ES-I3 (cell line): ENCODE data around the gene UBE2B.
"Not testable (repeated sequence)": the region's sequence is repeated elsewhere in the genome, so short reads cannot be mapped to it uniquely, and the experiment has no call there.

Experiments used
- H3K36me3 ChIP-seq: 2 replicates; pipeline ENCODE4 v1.6.1; 2013; ENCODE audit warnings: mild to moderate bottlenecking, low read length, control low read depth, moderate library complexity; ENCODE audit not compliant: insufficient read depth
- H3K4me1 ChIP-seq: 2 replicates; pipeline ENCODE4 v1.6.1; 2013; ENCODE audit warnings: mild to moderate bottlenecking, control low read depth, low read length; ENCODE audit not compliant: insufficient read depth
- H3K9ac ChIP-seq: 2 replicates; pipeline ENCODE4 v1.6.1; 2013; ENCODE audit warnings: low read depth, mild to moderate bottlenecking, low read length, moderate library complexity
- H3K9me3 ChIP-seq: 2 replicates; pipeline ENCODE4 v1.6.1; 2013; ENCODE audit warnings: mild to moderate bottlenecking, low read length, moderate library complexity; ENCODE audit not compliant: control insufficient read depth, insufficient read depth

UBE2B gene

DNA sequence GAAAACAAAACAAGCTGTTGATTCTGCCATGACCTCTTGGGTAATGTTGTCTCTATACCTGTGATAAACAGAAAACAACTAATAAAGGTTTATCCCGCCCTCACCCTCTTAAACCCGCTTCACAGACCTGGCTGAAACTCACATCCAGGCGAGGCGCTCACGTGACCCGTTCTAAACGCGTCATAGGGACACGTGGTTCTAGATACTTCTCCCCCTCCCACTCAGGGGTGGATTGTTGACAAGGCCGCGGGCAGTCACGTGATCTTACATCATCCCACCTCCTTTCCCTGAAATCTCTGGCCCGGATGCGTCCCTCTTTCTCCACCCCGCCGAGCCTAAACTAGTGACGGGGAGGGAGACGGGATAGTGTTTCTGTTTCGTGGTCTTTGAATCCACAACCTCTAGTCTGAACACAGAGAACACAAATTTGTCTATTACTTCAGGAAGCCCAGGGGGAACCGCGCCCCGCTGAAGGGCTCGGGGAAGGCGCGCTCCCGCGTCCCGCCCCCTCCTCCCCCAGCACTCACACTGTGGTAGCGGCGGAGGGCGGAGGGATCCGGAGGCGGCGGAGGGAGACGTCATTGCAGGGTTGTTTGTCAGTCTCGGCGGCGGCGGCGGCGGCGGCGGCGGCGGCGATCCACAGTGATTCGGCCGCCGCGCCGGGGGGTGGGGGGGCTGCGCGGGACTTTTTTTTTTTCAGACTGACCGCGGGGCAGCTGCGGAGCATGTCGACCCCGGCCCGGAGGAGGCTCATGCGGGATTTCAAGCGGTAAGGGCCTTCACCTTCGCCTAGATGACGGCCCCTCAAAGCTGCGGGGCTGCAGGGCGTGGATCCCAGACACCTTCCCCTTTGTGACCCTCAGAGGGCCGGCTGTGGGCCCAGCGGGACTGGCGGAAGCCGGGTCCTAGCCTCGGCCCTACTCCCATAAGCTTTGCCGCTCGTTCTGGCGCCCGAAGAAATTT is at the start of gene UBE2B:
Gene UBE2B, plus strand, starts transcription at position 699 of the 963 bp plus-strand sequence. Its CDS starts 27 bp downstream, at position 726.
- H3K4me1 ChIP-seq: peaks cover 6% of the 10 kb centered on the region; the same call in 1 of the 2 replicates
- no peaks in the 10 kb centered on the region for H3K9me3 ChIP-seq
- peak within 1 kb of the TSS; percentile 88 for H3K9ac ChIP-seq
- H3K36me3 ChIP-seq: no peaks in the 10 kb centered on the region; the same call in 1 of the 2 replicates

DNA sequence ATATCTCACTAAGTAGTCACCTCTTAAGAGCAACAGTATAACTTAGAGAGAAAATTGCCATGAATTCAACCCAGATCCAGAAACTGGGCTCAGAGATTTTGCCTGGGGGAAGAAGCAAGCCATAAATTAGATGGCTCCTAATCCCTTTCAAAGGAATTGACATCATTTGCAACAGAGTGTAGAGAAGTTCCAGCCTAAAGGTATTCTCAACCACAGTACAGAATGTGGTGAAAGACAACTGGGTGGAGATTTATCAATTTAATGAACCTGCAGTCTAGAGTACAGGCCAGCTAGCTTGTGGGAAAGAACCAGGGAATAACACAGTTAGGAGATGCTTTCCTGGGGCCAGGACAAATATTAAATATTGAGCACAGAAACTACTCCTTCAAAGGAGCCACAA is 44.0 kb upstream of the UBE2B start:
- peaks cover 5% of the 10 kb centered on the region; the same call in 1 of the 2 replicates for H3K9me3 ChIP-seq
- H3K36me3 ChIP-seq: no peaks in the 10 kb centered on the region; the same call in 1 of the 2 replicates
- H3K4me1 ChIP-seq: no peaks in the 10 kb centered on the region
- no peak overlapping the region for H3K9ac ChIP-seq

DNA sequence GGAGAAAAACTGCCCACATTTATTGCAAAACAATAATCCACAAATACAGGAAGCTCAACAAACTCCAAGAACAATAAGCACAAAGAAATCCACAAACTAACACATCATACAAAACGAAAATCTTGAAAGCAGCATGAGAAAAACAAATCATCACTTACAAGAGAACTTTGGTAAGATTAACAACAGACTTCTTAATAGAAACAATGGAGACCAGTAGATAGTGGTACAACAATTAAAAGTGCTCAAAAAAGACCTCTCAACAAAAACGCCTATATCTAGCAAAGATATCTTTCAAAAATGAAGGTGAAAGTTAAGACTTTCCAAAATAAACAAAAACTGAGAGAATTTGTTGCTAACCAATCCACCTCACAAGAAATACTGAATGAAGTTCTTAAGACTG is 42.8 kb upstream of the UBE2B start:
- H3K4me1 ChIP-seq: no peaks in the 10 kb centered on the region
- H3K9me3 ChIP-seq: peaks cover 5% of the 10 kb centered on the region; the same call in 1 of the 2 replicates
- H3K36me3 ChIP-seq: no peaks in the 10 kb centered on the region; the same call in 1 of the 2 replicates
- no peak overlapping the region for H3K9ac ChIP-seq

DNA sequence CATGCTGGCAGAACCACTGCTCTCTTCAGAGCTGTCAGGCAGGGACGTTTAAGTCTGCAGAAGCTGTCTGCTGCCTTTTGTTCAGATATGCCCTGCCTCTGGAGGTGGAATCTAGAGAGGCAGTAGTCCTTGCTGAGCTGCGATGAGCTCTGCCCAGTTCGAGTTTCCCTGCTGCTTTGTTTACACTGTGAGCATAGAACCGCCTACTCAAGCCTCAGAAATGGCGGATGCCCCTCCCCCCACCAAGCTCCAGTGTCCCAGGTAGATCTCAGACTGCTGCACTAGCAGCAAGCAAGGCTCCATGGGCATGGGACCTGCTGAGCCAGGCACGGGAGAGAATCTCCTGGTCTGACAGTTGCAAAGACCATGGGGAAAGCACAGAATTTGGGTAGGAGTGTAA is 34.5 kb upstream of the UBE2B start:
- H3K4me1 ChIP-seq, H3K36me3 ChIP-seq, H3K9ac ChIP-seq: not testable (repeated sequence)
- H3K9me3 ChIP-seq: peaks cover 13% of the 10 kb centered on the region; the same call in 1 of the 2 replicates

DNA sequence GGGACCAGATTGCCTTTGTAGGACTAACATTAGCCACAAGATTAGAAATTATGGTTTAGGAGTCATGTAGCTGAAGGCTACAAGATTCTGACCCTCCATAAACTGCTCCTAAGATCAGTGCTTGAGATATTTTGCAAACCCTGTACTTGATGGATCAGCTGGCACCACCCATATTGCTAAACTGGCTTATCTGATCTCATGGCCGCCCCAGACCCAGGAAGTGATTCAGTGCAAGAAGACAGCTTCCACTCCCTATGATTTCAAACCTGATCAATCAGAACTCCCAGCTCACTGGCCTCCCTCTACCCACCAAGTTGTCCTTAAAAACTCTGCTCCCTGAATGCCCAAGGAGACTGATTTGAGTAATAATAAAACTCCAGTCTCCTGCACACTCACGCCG is 27.9 kb upstream of the UBE2B start:
- not testable (repeated sequence) for H3K36me3 ChIP-seq, H3K9me3 ChIP-seq, H3K9ac ChIP-seq, H3K4me1 ChIP-seq

DNA sequence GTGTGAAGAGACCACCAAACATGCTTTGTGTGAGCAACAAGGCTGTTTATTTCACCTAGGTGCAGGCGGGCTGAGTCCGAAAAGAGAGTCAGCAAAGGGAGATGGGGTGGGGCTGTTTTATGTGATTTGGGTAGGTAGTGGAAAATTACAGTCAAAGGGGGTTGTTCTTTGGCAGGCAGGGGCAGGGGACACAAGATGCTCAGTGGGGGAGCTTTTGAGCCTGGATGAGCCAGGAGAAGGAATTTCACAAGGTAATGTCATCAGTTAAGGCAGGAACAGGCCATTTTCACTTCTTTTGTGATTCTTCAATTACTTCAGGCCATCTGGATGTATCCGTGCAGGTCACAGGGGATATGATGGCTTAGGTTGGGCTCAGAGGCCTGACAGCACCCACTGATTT is 25.9 kb upstream of the UBE2B start:
- H3K9me3 ChIP-seq, H3K9ac ChIP-seq, H3K4me1 ChIP-seq, H3K36me3 ChIP-seq: not testable (repeated sequence)

DNA sequence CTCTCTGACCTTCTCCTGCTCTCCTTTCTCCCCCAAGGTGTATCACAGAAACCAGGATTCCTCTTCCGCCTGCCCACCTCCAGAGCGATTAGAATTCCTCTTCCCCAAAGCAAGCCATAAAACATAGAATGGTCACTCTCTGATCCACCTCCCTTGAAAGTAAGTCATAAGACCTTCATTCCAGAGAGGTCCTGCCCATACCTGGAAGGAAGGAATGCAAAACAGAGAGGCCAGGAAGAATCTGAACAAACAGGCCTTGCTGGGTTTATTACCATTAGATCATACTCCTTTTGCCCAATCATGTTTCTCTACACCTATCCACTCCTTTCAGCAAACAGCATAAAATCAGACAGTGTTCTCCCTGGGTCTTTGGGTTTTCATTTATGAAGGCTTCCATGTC is 25.4 kb upstream of the UBE2B start:
- Histone ChIP-seq H3K9me3 (0 out of 2 replicates have a peak, but pooled peaks cover 2% of the 10 kb centered on the region), H3K36me3 (no peaks in the 10 kb centered on the region), H3K9ac (no peak overlapping the region), H3K4me1 (peaks cover 8% of the 10 kb centered on the region)

DNA sequence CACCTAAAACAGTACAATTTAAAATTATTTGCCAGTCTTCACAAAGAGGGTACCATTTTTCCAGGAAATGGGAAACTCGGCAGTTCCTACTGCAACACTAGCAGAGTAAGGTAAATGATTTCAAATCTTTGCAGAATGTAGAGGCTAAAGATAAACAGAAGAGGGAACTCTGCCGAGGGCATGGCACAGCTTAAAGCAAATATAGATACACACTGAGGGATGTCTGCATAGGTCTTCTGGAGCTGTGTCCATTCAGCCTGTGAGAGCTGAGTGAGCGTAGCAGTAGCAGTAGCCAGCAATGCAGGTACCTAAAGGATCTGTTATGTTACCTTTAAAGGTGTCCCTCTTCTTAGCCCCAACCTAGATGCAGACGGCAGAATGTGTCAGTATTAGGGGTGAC is 21.9 kb upstream of the UBE2B start:
- H3K9me3 ChIP-seq: no peaks in the 10 kb centered on the region
- no peaks in the 10 kb centered on the region for H3K36me3 ChIP-seq
- H3K9ac ChIP-seq: no peak overlapping the region
- peaks cover 8% of the 10 kb centered on the region for H3K4me1 ChIP-seq

DNA sequence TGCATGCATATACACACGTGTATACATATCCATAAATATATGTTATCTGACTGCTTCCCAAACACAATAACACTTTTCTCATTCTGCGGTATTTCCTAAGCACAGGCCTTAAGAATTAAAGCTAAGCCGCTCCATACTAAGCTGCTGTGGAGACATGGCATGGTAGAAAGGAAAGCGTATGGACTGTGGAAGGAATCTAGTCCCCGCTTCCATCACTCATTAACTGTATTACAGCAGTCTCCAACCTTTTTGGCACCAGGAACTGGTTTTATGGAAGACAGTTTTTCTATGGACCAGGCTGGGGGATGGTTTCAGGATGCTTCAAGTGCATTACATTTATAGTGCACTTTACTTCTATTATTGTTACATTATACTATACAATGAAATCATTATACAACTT is 15.7 kb upstream of the UBE2B start:
- H3K9me3 ChIP-seq: no peaks in the 10 kb centered on the region
- H3K9ac ChIP-seq: no peak overlapping the region
- peaks cover 3% of the 10 kb centered on the region; the same call in 1 of the 2 replicates for H3K36me3 ChIP-seq
- no peaks in the 10 kb centered on the region for H3K4me1 ChIP-seq

DNA sequence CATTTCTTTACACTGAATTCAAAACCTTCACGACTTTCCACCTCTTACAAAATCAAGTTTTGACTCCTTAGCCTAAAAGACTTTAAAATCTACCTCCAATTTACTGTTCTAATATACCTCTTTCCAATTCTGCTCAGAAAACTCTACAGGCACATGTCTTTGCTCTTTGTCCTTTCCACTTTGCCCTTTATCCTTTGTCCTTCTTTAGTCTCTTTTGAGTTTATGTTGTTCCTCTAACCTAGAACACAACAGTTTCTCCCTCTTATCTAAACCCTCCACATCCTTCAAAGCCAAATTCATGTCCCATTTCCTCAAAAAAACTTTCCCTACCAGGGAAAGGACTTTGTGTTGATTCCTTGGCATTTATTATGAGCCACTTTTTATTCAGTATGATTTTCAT is 5.8 kb upstream of the UBE2B start:
- no peaks in the 10 kb centered on the region for H3K36me3 ChIP-seq
- H3K9ac ChIP-seq: no peak overlapping the region
- peaks cover 6% of the 10 kb centered on the region; the same call in 1 of the 2 replicates for H3K4me1 ChIP-seq
- no peaks in the 10 kb centered on the region for H3K9me3 ChIP-seq

DNA sequence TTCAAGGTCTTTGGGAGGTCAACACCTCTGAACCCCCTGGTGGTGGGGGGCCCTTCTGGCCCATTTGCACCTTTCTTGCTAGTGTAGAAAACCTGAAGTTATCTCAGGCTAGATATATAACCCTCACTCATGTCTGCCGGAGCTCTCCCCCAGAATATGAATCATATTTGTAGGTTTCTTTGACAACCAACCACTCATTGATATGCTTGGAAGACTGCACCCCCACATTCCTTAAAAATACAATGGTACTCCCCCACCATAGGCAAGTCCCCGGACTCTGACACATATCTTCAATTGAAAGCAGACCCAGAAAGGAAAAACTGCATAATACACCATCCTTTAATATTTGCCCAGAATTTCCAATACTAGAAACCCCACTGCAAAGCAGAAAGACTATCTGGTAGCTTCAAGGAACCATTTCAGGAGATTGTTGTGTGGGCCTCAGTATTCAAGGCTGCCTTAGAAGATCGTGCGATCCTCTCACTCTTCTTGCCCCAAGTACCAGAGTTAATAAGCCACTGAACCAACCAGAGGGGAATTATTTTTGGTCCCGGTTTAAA is 978 bp upstream of the UBE2B start:
- H3K4me1 ChIP-seq: peaks cover 6% of the 10 kb centered on the region; the same call in 1 of the 2 replicates
- H3K36me3 ChIP-seq: no peaks in the 10 kb centered on the region
- H3K9ac ChIP-seq: peak overlapping the region; percentile 88
- no peaks in the 10 kb centered on the region for H3K9me3 ChIP-seq

DNA sequence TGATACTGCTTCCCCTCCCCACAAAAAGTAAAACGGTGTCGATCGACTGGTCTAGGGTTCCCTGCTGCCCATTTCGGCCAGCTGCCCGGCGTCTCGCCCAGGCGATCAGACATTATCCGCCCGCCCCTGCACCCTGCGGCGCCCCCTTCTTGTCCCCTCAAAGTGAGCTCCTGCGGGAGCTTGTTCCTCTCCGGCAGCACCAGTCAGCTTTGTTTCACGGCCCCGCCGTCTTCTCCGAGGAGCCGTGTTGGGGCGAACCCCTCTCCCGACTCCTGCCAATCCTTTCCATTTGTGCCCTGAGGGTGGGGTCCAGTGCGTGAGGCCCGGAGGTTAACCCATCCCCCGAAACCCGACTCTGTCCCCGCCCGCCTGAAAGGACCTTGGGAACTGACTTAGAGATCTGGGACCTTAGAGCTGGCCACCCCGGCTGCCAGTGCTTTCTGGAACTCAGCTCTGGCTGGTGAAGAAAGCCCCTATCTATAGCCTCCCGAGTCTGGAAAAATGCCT is 518 bp downstream of the UBE2B start:
- H3K36me3 ChIP-seq: no peaks in the 10 kb centered on the region; the same call in 1 of the 2 replicates

DNA sequence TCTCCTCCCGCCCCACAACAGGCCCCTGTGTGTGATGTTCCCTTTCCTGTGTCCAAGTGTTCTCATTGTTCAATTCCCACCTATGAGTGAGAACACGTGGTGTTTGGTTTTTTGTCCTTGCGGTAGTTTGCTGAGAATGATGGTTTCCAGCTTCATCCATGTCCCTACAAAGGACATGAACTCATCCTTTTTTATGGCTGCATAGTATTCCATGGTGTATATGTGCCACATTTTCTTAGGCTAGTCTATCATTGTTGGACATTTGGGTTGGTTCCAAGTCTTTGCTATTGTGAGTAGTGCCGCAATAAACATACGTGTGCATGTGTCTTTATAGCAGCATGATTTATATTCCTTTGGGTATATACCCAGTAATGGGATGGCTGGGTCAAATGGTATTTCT is 2.3 kb downstream of the UBE2B start:
- not testable (repeated sequence) for H3K9ac ChIP-seq, H3K36me3 ChIP-seq, H3K4me1 ChIP-seq, H3K9me3 ChIP-seq

More for the DNA sequence above, 518 bp downstream of the UBE2B start:
- Histone ChIP-seq H3K9me3 (no peaks in the 10 kb centered on the region), H3K9ac (peak overlapping the region; percentile 88), H3K4me1 (peaks cover 6% of the 10 kb centered on the region; the same call in 1 of the 2 replicates)

DNA sequence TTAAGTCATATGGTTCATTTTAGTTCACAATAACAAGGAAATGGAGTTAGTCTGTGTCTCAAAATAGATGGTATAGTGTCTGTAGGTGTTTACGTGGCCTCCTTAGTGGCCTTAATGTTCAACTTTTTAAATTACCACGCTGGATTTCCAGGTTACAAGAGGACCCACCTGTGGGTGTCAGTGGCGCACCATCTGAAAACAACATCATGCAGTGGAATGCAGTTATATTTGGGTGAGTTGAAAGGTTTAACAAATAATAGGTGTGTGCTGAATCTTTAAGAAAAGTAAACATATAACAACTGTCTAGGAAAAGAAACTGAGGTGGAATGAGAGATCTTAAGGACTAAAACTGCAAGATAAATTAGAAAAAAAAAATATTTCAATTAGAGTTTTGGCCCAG is 2.9 kb downstream of the UBE2B start:
- Histone ChIP-seq H3K36me3 (peaks cover 3% of the 10 kb centered on the region; the same call in 1 of the 2 replicates), H3K9ac (no peak overlapping the region), H3K9me3 (no peaks in the 10 kb centered on the region), H3K4me1 (peaks cover 6% of the 10 kb centered on the region; the same call in 1 of the 2 replicates)
